ENCODE measurements around the gene WDR70.
"Not testable (repeated sequence)": the region's sequence is repeated elsewhere in the genome, so short reads cannot be mapped to it uniquely, and the experiment has no call there.

The WDR70 gene

DNA sequence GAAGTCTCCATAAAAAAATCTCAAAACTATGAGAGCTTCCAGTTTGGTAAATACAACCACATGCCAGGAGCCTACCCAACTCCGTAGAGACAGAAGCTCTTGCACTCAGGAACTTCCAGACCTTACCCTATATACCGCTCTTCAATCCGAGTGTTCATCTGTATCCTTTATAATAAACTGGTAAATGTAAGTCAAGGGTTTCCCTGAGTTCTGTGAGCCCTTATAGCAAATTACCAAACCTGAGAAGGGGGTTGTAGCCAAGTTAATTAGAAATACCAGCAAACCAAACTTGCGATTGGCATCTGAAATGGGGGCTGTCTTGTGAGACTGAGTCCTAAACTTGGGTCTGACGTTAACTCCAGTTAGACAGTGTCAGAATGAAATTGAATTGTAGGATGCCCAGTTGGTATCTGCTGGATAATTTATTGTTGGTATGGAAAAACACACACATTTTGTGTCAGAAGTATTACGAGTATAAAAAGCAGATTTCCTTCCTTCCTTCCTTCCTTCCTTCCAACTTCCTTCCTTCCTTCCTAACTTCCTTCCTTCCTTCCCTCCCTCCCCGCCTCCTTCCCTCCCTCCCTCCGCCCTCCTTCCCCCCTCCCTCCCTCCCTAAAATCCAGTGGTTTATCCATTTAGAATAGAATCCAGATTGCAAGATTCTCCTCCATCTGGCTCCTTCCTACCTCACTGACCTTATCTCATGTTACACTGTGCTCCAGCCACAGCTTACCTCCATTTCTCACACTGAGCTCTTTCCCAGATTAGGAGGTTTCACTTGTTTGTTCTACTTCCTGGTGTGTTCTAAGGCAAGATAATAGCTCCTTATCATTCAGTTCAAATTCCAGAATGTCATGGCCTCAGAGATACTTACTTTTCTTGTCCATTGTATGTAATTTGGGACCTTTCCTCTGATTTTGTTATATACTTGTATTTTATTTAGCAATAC, 196.7 kb downstream of the WDR70 start:
- DNase-seq: no peak

GRCh38 chr5:37576552-37576951, 197.4 kb downstream of the WDR70 start:
- DNase-seq: no peak

DNA sequence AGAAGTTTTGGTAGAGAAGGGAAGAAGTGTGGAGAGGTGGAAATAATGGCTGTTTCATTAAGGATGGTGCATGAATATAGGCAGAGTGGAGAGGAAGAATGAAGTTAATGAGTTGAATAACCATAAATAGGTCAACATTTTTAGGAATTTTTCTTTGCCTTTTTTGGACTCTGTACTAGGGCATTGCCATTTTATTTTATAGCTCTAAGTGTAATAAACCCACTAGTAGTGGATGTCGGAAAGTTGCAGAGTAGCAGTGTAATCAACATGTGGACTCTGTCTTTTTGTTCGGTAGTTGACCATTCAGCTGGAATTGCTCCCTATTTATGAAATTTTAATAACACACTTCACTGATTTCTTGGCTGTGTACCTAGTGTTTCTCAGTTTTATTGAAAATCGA, 199.1 kb downstream of the WDR70 start:
- no peak for DNase-seq

- DNase-seq: no peak
These were observed 201.0 kb downstream of the WDR70 start for GRCh38 chr5:37580106-37580505.

DNA sequence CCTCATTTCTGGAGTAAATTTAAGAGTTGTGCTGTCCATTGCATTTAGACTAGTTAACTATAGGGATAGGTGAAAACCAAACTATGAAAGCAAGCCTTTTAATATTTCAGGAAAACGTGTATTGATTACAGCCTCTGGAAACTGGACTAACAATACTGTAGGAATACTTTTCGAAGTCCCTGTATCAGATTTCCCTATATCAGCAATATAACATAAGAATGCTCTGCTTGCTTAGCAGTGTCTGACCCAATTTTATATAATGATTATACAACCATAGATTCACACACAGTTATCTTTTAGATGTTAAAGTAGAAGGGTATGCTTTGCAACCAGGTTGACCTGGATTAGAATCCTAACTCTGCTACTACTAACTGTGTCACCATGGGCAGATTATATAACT, 203.1 kb downstream of the WDR70 start:
- no peak for DNase-seq

- DNase-seq: not testable (repeated sequence)
These were observed 214.2 kb downstream of the WDR70 start for GRCh38 chr5:37593292-37593691.

- not testable (repeated sequence) for DNase-seq
These were observed 215.7 kb downstream of the WDR70 start for GRCh38 chr5:37594864-37595263.

GRCh38 chr5:37598733-37599132, 219.6 kb downstream of the WDR70 start:
- no peak for DNase-seq

DNA sequence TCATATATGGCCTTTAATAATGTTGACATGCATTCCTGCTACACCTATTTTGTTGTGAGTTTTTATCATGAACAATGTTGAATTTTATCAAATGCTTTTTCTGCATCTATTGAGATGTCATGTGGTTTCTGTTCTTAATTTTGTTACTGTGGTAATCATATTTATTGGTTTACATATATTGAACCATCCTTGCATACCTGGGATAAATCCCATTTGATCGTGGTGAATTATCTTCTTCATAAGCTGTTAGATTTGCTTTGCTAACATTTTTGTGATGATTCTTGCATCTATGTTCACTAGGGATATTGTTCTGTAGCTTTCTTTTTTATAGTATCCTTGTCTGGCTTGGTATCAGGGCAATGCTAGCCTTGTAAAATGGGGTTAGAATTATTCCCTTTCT, 222.0 kb downstream of the WDR70 start:
- DNase-seq: no peak

DNA sequence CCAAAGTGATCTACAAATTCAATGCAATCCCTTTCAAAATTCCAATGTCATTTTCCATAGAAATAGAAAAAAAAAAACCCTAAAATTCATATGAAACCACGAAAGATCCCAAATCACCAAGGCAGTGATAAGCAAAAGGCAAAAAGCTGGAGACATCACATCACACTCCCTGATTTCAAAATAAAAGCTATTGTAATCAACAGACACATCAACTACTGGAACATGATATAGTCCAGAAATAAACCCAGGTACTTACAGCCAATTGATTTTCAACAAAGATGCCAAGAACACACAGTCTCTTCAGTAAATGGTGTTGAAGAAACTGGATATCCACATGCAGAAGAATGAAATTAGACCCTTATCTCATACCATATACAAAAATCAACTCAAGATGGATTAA, 224.0 kb downstream of the WDR70 start:
- no peak for DNase-seq

- DNase-seq: no peak
These were observed 225.2 kb downstream of the WDR70 start for GRCh38 chr5:37604290-37604689.

DNA sequence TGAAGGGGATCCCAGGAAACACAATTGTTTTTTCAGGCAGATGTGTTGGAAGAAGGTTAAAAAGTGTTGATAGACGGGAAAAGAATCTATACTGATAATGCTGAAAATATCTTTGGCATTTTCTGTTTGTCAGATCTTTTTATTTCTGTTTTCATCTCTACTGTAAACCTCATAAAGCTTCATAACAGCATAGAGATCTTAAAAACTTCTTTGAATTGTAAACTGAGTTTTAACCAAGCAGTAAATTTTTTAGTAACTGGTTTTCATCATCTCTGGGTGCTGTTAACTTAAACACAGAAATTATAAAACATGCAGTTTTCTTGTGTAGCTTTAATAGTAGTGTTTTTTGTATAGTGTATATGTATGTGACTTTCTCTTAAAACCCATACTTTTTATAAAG, 227.0 kb downstream of the WDR70 start:
- DNase-seq: no peak

DNA sequence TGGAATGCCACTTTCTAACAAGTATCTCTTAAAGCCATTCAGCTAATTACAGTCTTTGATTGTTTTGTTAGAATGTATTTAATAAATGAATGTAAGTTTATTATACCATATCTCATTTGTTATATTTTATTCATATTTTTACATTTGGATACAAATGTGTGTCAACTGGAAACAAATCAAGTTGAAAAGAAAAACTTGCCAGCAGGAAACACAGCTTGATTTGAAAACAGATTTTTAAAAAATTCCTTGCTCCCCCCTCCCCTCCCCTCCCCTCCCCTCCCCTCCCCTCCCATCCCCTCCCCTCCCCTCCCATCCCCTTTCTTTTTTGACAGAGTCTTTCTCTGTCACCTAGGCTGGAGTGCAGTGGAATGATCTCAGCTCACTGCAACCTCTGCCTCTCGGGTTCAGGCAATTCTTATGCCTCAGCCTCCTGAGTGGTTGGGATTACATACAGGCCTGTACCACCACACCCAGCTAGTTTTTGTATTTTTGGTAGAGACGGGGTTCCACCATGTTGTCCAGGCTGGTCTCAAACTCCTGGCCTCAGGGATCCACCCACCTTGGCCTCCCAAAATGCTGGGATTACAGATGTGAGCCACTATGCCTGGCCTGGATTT, 227.6 kb downstream of the WDR70 start:
- no peak for DNase-seq

DNA sequence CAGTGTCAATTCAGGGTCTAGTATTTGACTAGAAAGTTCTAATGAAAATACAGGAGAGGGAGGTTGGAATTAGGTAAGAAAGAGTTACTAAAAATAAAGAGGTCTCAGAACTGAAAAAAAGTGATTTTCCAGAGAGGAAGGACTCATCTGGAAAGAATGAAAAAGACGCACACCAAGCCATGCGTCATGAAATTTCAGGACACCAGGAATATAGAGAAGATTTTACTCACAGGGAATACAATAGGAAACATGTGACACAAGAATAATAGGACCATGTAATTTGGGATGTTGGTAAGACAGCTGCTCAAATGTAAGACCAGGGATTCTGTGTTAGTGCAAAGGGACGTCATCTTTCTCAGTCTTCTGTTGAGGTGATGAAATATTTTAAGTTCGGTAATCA, 236.1 kb downstream of the WDR70 start:
- DNase-seq: no peak

DNA sequence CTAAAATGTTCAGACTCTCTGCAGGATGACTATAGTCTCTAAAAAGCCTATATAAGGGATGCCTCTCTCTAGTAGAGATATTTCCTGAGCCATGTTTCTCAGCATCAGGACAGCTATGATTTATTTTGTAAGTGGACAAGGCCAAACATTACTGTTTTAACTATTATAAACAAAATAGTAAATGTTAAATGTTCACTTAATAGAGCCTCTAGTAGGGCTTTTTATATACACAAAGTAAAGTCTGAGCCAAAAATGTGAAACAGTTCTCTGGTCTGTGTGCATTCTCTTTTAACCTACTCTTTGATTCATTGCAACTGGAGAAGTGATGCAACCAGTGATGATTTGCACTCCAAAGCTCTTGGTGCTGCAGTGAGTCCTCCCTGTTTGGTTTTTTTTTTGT, 240.2 kb downstream of the WDR70 start:
- DNase-seq: no peak

DNA sequence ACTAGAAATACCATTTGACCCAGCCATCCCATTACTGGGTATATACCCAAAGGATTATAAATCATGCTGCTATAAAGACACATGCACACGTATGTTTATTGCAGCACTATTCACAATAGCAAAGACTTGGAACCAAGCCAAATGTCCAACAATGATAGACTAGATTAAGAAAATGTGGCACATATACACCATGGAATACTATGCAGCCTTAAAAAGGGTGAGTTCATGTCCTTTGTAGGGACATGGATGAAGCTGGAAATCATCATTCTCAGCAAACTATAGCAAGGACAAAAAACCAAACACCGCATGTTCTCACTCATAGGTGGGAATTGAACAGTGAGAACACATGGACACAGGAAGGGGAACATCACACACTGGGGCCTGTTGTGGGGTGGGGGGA, 243.2 kb downstream of the WDR70 start:
- DNase-seq: not testable (repeated sequence)

GRCh38 chr5:37626266-37626665, 247.1 kb downstream of the WDR70 start:
- DNase-seq: no peak

DNA sequence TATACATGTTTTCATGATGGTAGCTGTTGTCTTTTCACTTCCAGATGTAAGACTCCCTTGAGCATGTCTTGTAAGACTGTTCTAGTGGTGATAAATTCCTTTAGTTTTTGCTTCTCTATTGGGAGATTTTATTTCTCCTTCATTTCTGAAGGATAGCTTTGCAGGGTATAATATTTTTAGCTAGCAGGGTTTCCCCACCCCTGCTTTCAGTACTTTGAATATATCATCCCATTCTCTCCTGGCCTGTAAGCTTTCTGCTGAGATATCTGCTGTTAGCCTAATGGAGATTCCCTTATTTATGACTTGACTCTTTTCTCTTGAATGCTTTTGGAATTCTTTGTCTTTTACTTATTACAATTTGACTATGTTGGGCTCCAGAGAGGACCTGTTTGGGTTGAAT, 249.8 kb downstream of the WDR70 start:
- no peak for DNase-seq

- no peak for DNase-seq
These were observed 252.8 kb downstream of the WDR70 start for GRCh38 chr5:37631939-37632338.

DNA sequence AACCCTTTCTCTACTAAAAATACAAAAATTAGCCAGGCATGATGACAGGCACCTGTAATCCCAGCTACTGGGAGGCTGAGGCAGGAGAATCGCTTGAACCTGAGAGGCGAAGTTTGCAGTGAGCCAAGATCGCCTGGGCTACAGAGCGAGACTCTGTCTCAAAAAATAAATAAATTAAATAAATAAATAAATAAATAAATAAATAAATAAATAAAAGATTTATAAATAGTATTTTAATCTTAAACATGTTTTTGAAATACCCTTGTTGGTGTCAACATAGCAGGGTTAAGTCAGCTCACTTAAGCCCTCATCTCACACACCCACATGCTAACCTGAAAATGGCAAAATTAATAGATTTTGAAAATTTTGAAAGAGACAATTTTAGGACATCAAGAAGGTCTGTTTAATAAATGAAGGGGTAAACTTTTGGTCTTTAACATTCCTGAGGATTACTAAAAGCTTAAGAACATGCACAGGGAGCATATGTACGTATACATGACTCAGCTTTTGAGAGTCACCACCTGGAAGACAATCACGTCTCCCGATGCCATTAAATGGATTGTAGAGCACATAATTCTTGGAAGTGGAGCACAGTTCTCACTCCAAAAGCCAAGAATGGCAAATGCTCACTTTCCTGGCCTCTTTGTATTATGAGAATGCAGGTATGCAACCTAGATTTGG, 258.2 kb downstream of the WDR70 start:
- DNase-seq: no peak

GRCh38 chr5:37638897-37639296, 259.8 kb downstream of the WDR70 start:
- DNase-seq: no peak

- DNase-seq: no peak
These were observed 261.0 kb downstream of the WDR70 start for GRCh38 chr5:37640088-37640487.

GRCh38 chr5:37641933-37642332, 262.8 kb downstream of the WDR70 start:
- DNase-seq: no peak

DNA sequence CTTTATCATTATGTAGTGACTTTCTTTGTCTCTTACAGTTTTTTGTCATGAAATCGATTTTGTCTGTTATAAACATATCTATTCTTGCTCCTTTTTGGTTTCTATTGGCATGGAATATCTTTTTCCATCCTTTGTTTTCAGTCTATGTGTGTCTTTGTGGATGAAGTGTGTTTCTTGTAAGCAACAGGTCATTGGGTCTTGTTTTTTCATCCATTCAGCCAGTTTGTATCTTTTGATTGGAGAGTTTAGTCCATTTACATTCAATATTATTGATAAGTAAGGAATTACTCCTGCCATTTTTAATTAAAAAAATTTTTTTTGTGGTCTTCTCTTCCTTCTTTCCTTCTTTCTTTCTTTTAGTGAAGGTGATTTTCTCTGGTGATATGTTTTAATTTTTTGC, 266.6 kb downstream of the WDR70 start:
- DNase-seq: no peak
